ENCODE results near the gene MORF4L1.
"Not testable (repeated sequence)": the region's sequence is repeated elsewhere in the genome, so short reads cannot be mapped to it uniquely, and the experiment has no call there.

The MORF4L1 gene

DNA sequence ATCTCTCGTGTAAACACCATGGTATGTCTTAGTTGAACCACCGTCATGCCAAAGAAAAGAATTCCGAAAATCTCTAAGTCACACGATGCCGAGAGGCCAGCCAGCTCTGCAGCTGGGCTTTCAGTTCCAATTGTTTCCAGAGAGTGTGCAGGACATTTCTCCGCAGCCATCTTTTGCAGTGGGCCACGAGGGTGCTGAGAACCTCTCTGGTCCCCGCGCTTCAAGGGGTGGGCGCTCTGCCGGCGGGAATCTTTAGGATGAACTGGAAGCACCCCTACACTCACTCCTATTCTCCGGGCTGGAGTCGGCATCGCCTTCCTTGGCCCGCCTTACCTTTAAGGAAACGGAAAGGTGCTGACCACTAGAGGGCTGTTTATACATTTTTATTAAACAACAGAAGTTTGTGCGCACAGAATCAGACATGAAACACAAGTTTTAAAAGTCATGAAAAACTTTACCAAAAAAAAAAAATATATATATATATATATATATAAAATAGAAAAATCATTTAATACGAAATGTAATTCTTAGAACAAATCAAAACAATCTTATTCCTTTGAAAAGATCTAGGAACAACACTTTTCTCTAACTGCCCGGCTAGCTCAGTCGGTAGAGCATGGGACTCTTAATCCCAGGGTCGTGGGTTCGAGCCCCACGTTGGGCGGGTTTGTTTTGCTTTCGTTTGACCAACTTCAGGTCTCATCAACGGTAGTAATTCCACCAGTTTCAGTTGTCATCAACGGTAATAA, 12.5 kb upstream of the MORF4L1 start:
- peak; percentile 76 for DNase-seq

GRCh38 chr15:78865585-78865984, 7.1 kb upstream of the MORF4L1 start:
- not testable (repeated sequence) for DNase-seq

DNA sequence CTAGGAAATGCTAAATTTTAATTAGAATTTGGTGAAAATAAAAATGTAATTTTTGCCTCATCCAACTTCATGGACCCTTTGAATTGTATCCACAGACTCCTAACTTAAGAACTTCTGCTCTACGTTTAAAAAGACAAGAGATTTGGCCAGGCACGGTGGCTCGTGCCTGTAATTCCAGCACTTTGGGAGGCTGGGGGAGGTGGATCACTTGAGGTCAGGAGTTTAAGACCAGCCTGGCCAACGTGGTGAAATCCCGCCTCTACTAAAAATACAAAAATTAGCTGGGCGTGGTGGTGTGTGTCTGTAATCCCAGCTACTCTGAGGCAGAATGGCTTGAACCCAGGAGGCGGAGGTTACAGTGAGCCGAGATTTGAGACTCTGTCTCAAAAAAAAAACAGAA, 6.7 kb upstream of the MORF4L1 start:
- not testable (repeated sequence) for DNase-seq

GRCh38 chr15:78866803-78867202, 5.9 kb upstream of the MORF4L1 start:
- DNase-seq = no peak

- DNase-seq = no peak
Observed at GRCh38 chr15:78868366-78868765, 4.3 kb upstream of the MORF4L1 start.

GRCh38 chr15:78871483-78872127, 1.1 kb upstream of the MORF4L1 start:
- not testable (repeated sequence) for DNase-seq

DNA sequence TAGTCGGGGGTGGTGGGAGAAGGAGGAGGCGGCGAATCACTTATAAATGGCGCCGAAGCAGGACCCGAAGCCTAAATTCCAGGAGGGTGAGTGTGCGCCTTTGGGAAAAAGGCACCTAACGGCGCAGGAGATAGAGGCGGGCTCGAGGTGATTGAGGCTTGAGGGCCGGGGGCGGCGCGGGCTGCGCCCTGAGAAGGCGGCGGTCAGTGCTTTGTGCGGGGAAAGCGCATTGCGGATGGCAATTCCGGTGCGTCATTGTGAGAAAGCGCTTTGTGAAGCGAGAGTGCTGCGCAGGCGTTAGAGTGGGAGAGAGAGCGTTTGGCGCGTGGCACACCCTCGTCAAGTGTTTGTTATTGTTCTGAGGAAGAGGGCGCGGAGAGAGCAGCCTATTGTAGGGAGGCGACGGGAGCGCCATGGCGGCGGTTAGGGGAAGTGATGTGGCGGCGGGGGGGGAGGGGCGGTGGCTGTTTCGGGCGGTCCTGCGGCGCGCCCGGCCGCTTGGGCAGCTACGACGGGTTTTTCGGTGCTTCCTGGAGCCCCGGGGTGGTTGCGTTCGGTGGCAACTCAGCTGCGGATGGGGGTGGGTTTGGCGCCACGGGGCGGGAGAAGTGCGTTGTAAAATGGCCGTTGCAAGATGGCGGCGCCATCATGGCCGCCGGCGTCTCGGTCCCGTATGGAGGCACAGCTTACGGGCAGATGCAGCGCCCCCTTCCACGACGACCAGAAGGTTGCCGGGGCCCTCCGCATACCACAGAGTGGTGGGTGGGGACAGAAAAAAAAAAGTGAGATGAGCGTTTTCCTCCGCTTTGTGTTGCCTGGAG, 492 bp downstream of the MORF4L1 start:
- peak; percentile 84 for DNase-seq

DNA sequence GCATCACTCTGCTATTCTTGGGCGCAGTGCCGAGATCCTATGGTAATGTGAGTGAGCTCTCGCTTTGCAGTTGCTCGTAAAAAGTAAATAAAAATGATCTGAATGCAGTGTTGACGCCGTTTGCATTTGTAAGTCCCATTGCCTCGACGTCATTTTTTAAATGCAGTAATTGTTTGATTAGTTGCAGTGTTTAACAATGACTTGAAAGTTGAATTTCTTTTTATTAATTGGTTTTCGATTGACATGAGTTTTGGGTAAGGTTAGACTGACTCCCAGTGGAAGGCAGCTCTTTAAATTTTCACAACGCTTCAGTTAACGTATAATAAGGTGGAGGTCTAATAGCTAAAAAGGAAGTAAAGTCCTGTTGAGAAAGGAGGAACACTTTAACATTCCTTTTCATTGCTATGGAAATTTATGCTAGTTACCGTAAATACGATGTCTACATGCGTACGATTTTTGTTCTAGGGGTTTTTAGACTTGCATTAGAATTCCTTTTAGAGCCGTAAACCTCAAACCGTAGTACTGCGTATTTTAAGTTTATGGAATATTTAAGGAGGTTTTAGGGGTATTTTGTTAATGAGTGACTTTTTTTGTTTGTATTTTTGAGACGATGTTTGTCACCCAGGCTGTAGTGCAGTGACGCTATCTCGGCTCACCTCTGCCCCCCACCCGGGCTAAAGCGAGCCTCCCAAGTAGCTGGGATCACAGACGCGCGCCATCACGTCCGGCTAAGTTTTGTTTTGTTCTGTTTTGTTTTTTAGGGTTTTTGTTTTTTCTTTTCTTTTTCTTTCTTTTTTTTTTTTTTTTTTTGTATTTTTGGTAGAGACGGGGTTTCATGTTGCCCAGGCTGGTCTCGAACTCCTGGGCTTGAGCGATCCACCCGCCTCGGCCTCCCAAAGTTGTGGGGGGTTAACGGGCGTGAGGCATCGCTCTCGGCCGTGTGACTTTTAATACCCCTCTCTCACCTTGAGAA, 1.4 kb downstream of the MORF4L1 start:
- peak; percentile 42 for DNase-seq

DNA sequence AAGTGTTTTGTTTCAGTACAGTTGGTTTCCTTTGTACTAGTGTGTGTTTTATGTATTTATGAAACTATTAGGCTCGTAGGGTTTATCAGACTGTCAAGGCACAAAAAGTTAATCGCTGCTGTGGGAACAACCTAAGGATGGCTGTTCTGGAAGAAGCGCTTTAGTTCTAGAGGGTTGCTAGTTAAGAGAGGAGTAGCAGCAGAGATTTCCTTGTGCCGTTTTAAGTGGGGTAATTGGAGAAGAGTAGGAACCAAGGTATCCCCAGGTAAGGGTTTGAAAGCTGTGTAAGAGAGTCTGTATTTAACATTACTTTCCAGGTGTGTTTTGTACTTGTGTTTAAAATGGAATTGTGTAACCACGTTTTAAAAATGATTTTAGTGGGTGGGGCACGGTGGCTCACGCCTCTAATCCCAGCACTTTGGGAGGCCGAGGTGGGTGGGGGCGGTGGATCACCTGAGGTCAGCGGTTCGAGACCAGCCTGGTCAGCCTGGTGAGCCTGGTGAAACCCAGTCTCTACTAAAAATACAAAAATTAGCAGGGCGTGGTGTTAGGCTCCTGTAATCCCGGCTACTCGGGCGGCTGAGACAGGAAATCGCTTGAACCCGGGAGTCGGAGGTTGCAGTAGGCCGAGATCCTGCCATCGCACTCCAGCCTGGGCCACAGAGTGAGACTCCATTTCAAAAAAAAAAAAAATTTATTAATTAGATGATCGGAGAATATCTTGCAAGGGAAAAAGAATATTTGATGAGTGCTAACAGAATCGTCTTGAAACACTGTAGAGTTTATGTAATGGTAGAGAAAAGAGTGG, 2.6 kb downstream of the MORF4L1 start:
- DNase-seq = no peak

DNA sequence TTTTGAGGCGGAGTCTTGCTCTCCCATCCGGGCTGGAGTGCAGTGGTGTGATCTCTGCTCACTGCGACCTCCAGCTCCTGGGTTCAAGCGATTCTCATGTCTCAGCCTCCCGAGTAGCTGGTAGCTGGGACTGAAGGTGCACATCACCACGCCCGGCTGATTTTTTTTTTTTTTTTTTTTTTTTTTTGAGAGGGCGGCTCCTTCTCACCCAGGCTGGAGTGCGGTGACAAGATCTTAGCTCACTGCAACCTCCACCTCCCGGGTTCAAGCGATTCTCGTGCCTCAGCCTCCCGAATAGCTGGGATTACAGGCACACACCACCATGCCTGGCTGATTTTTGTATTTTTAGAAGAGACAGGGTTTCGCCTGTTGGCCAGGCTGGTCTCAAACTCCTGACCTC, 4.3 kb downstream of the MORF4L1 start:
- DNase-seq = not testable (repeated sequence)

DNA sequence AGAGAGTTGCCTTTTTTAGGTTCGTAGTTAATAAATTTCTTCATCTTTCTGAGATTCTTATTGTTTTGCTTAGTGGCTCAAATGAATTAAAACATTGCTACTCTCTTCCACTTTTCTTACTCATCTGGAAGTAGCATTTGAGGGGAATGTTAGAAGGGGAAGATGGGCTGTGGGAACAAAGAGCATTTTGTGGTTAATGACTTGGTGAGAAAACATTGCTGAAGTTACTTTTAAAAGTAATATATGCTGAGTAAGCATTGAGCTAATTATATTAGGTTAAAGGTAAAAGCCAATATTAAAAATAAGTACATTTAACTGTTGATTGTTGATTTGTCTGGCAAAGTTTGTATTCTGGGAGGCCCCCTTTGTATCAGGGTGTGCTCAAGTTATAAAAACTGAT, 5.7 kb downstream of the MORF4L1 start:
- DNase-seq = peak; percentile 15

GRCh38 chr15:78879517-78880241, 7.0 kb downstream of the MORF4L1 start:
- DNase-seq = peak; percentile 8

DNA sequence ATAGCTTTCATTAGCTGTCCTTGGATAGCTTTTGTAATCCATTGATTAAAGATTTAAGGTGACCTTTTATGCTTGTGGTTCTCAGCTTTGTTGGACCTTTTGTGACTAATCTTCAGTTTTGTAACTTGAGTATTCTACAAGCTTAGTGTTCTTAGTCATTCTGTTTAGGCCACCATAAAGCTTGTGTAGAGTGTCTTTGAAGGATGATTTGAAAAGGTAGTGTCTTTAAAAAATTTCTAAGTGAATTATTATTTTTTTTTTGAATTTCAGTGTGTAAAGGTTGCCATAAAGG, 7.5 kb downstream of the MORF4L1 start:
- no peak for DNase-seq

- no peak for DNase-seq
Observed at GRCh38 chr15:78880813-78881212, 8.1 kb downstream of the MORF4L1 start.

GRCh38 chr15:78881681-78882080, 9.0 kb downstream of the MORF4L1 start:
- DNase-seq = no peak

DNA sequence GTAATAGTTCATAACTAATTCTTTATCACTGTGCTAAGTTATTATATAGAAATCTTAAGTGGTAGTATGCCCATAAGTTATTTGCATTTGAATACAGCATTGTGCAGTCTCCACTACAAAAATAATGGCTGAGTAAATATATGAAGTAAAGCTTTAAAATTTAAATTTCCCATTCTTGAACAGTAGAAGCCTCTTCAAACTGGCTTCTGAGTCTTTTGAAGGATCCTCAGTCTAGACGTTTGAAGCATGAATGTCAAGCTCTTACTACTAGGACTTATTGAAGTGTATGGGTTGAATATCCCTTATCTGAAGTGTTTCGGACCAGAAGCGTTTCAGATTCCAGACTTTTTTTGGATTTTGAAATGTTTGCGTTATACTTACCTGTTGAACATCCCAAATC, 16.3 kb downstream of the MORF4L1 start:
- DNase-seq = no peak

- DNase-seq = no peak
Observed at GRCh38 chr15:78893538-78893937, 20.8 kb downstream of the MORF4L1 start.

DNA sequence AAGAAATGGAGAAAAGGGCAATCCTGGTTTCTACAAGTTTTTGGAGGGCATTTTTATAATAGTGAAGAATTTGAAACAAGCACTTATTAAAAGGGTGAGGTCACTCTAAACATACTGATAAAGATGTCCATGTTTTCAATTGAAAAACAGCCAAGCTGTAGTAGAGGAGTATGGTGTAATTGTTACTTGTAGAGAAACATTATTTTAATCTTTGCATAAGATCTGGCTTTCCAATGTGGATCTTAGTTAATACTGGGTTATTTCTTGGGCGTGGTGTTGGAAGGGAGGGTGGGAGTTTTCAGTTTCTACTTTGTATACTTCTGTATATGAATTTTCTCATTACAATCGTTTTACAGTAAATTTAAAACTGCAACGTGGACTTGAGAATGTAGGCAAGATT, 22.8 kb downstream of the MORF4L1 start:
- no peak for DNase-seq

GRCh38 chr15:78898540-78898939, 25.9 kb downstream of the MORF4L1 start:
- no peak for DNase-seq

DNA sequence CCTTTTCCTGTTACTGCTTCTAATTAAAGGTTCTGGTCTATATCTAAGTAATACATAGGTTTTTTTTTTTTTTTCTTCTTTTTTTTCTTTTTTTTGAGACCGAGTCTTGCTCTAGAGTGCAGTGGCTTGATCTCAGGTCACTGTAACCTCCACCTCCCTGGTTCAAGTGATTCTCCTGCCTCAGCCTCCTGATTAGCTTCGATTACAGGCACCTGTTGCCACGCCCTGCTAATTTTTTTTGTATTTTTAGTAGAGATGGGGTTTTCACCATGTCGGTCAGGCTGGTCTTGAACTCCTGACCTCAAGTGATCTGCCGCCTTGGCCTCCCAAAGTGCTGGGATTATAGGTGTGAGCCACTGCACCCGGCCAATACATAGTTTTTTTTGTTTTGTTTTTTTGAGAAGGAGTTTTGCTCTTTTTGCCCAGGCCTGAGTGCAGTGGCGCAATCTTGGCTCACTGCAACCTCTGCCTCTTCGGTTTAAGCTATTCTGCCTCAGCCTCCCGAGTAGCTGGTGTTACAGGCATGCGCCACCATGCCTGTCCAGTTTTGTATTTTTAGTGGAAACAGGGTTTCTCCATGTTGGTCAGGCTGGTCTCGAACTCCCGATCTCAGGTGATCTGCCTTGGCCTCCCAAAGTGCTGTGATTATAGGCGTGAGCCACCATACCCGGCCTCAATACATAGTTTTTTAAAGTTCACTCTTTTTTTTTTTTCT, 28.3 kb downstream of the MORF4L1 start:
- DNase-seq = not testable (repeated sequence)
